ENCODE data around the gene CHD1L.

The CHD1L gene

DNA sequence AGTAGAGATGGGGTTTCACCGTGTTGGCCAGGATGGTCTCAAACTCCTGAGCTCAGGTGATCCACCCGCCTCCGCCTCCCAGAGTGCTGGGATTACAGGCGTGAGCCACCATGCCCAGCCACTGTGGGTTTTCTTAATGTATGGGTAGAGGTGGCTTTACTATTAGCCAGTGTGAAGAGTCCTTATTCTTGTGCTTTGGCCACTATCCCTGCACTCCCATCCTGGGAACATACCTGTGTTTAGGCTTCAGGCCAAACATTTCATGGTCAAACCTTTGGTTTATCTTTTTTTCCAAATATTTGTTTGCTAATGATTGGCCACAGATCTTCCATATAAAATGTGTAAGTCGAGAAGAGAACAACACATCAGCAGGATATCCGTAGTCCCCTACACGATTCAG lies 33.9 kb upstream of the CHD1L start:
- DNase-seq (ENCODE audit: low read depth in 1 of 2, low spot score in 1 of 2) = no peak
- H3K4me3 ChIP-seq (replicated peaks; ENCODE audit: insufficient read depth, low read length) = no peak overlapping the region
- TF ChIP-seq POLR2AphosphoS5 (IDR thresholded peaks at IDR 0.05; ENCODE audit: low read depth) (no peak), SPI1 (IDR thresholded peaks at IDR 0.05; ENCODE audit: borderline replicate concordance, low read depth) (no peak), GABPA (IDR thresholded peaks at IDR 0.05; ENCODE audit: low read depth) (no peak)
- TF ChIP-seq, protein P1, sequence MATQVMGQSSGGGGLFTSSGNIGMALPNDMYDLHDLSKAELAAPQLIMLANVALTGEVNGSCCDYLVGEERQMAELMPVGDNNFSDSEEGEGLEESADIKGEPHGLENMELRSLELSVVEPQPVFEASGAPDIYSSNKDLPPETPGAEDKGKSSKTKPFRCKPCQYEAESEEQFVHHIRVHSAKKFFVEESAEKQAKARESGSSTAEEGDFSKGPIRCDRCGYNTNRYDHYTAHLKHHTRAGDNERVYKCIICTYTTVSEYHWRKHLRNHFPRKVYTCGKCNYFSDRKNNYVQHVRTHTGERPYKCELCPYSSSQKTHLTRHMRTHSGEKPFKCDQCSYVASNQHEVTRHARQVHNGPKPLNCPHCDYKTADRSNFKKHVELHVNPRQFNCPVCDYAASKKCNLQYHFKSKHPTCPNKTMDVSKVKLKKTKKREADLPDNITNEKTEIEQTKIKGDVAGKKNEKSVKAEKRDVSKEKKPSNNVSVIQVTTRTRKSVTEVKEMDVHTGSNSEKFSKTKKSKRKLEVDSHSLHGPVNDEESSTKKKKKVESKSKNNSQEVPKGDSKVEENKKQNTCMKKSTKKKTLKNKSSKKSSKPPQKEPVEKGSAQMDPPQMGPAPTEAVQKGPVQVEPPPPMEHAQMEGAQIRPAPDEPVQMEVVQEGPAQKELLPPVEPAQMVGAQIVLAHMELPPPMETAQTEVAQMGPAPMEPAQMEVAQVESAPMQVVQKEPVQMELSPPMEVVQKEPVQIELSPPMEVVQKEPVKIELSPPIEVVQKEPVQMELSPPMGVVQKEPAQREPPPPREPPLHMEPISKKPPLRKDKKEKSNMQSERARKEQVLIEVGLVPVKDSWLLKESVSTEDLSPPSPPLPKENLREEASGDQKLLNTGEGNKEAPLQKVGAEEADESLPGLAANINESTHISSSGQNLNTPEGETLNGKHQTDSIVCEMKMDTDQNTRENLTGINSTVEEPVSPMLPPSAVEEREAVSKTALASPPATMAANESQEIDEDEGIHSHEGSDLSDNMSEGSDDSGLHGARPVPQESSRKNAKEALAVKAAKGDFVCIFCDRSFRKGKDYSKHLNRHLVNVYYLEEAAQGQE (IDR thresholded peaks at IDR 0.05; ENCODE audit: insufficient replicate concordance, low read depth) = no peak
- TF ChIP-seq, protein P2, sequence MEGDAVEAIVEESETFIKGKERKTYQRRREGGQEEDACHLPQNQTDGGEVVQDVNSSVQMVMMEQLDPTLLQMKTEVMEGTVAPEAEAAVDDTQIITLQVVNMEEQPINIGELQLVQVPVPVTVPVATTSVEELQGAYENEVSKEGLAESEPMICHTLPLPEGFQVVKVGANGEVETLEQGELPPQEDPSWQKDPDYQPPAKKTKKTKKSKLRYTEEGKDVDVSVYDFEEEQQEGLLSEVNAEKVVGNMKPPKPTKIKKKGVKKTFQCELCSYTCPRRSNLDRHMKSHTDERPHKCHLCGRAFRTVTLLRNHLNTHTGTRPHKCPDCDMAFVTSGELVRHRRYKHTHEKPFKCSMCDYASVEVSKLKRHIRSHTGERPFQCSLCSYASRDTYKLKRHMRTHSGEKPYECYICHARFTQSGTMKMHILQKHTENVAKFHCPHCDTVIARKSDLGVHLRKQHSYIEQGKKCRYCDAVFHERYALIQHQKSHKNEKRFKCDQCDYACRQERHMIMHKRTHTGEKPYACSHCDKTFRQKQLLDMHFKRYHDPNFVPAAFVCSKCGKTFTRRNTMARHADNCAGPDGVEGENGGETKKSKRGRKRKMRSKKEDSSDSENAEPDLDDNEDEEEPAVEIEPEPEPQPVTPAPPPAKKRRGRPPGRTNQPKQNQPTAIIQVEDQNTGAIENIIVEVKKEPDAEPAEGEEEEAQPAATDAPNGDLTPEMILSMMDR (IDR thresholded peaks at IDR 0.05; ENCODE audit: insufficient read depth, low read length) = no peak
- H3K27me3 ChIP-seq (ENCODE audit: insufficient read depth, poor library complexity, severe bottlenecking) = no peaks in the 10 kb centered on the region
- no peak overlapping the region for H3K27ac ChIP-seq (replicated peaks)

DNA sequence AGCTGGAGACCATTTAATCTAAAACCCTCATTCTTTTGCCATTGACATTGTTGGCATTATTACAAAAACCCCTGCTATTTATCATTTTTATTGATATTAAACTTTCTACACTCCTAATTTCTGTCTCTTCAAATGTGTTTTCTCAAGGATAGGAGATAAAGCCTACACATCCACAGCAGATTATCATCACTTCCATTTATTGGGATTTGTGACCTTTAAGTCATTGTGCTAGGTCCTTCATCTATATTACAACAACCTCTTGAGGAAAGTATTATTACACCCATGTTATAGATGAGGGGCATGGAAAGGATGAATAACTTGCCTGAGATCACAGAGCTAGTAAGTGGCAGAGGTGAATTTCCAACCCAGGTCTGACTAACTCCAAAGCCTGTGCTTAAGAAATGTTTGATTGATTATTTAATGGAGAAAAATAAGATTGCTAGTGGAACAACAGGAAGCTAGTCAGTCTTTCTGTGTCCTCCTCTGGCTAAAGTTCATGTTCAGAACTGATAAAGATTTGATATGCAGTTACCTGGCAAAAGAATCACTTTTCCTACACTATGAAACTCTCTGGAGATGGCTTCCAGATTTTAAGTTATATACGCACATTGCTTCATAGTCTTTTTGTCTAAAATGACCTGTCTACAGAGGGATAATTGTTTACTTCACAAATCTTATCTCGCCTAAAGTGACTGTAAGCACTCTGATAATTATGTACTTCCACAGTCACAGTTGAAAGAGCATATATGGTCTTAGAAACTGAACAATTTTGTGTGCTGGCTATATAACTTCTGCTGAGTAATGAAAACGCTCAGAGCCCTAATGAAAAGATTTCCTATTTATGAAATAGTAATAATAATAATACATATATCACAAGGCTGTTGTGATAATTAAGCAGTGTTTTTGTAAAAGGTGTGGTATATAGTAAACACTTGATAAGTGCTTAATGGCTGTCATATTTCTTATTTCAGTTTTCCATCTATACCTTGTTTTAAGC lies 32.4 kb upstream of the CHD1L start:
- Histone ChIP-seq H3K4me3 (replicated peaks; ENCODE audit: insufficient read depth, low read length) (no peak overlapping the region), H3K27ac (replicated peaks) (no peak overlapping the region), H3K27me3 (ENCODE audit: insufficient read depth, poor library complexity, severe bottlenecking) (no peaks in the 10 kb centered on the region)
- TF ChIP-seq, protein P2 (IDR thresholded peaks at IDR 0.05; ENCODE audit: insufficient read depth, low read length) = no peak
- TF ChIP-seq GABPA (IDR thresholded peaks at IDR 0.05; ENCODE audit: low read depth) (no peak), POLR2AphosphoS5 (IDR thresholded peaks at IDR 0.05; ENCODE audit: low read depth) (no peak), SPI1 (IDR thresholded peaks at IDR 0.05; ENCODE audit: borderline replicate concordance, low read depth) (no peak)
- TF ChIP-seq, protein P1 (IDR thresholded peaks at IDR 0.05; ENCODE audit: insufficient replicate concordance, low read depth) = no peak
- DNase-seq (ENCODE audit: low read depth in 1 of 2, low spot score in 1 of 2) = no peak

DNA sequence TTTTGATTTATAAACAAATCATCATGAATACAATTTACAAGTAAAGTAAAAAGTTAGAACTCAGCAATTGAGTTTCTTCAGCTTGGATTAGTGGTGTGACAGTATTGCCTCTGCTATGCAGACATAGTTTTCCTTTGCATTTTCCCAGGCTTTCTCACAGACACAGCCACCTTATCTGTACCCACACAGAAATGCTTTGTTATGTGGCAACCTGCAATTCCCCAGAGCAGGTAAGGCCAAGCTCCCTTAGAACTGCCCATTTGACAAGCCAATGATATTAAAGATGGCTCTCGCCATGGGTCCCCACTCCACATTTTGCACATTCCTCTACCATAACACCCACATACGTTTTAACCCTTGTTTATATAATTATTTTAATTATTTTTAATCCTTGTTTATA lies 31.5 kb upstream of the CHD1L start:
- TF ChIP-seq POLR2AphosphoS5 (IDR thresholded peaks at IDR 0.05; ENCODE audit: low read depth) = no peak
- no peak for DNase-seq (ENCODE audit: low read depth in 1 of 2, low spot score in 1 of 2)
- Histone ChIP-seq H3K4me3 (replicated peaks; ENCODE audit: insufficient read depth, low read length) (no peak overlapping the region), H3K27me3 (ENCODE audit: insufficient read depth, poor library complexity, severe bottlenecking) (no peaks in the 10 kb centered on the region), H3K27ac (replicated peaks) (no peak overlapping the region)

DNA sequence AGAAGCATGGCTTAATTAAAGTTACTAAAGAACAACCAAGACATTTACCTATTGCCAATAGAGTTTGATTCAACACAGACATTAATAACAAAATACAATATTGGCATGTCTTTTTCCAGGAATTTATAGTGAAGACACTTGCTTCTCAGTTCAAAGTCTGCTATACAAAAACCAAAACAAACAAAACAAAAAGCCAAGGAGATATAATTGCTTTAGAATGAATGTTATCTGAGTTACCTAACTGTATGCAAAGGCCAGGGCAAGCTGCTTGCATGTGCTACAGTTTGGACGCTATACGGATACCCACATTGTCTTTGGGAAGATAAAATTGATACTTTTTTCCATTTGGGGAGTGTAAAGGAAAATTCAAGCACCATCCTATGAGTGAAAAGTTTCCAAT lies 30.9 kb upstream of the CHD1L start:
- no peaks in the 10 kb centered on the region for H3K27me3 ChIP-seq (ENCODE audit: insufficient read depth, poor library complexity, severe bottlenecking)
- no peak overlapping the region for H3K4me3 ChIP-seq (replicated peaks; ENCODE audit: insufficient read depth, low read length)
- H3K27ac ChIP-seq (replicated peaks) = no peak overlapping the region
- TF ChIP-seq, protein P1 (IDR thresholded peaks at IDR 0.05; ENCODE audit: insufficient replicate concordance, low read depth) = no peak
- TF ChIP-seq POLR2AphosphoS5 (IDR thresholded peaks at IDR 0.05; ENCODE audit: low read depth) (no peak), SPI1 (IDR thresholded peaks at IDR 0.05; ENCODE audit: borderline replicate concordance, low read depth) (no peak), GABPA (IDR thresholded peaks at IDR 0.05; ENCODE audit: low read depth) (no peak)
- TF ChIP-seq, protein P2 (IDR thresholded peaks at IDR 0.05; ENCODE audit: insufficient read depth, low read length) = no peak
- DNase-seq (ENCODE audit: low read depth in 1 of 2, low spot score in 1 of 2) = no peak
